Hepatocyte (in vitro differentiated cells): ENCODE data around the gene DRC7. TPM values are rescaled to one million over a fixed set of nuclear protein-coding genes. Genes with fewer than 3 reads are reported as not detected.

Experiments used
- DNase-seq: peaks from one replicate; pipeline ENCODE4 v3.0.0-alpha.2; 2016; ENCODE audit warnings: low spot score
- H2AFZ ChIP-seq: fragments of 200-600 bp; sonication (generic); 2 replicates; pipeline ENCODE4 v1.6.0; 2016; ENCODE audit warnings: antibody characterized with exemption, mild to moderate bottlenecking
- H3K27ac ChIP-seq: fragments of 200-600 bp; sonication (generic); 2 replicates; pipeline ENCODE4 v1.5.1; 2016; ENCODE audit warnings: mild to moderate bottlenecking
- H3K27me3 ChIP-seq: fragments of 200-600 bp; sonication (generic); 2 replicates; pipeline ENCODE4 v1.6.1; 2016
- H3K36me3 ChIP-seq: fragments of 200-600 bp; sonication (generic); replicated peaks from 2 replicates; pipeline ENCODE4 v1.5.1; 2016; ENCODE audit warnings: low read depth; ENCODE audit not compliant: insufficient read depth
- H3K4me1 ChIP-seq: fragments of 200-600 bp; sonication (generic); 2 replicates; pipeline ENCODE4 v1.5.1; 2016; ENCODE audit warnings: mild to moderate bottlenecking, moderate library complexity; ENCODE audit not compliant: insufficient read depth
- H3K4me2 ChIP-seq: fragments of 200-600 bp; sonication (generic); 2 replicates; pipeline ENCODE4 v1.6.0; 2016
- H3K4me3 ChIP-seq: fragments of 200-600 bp; sonication (generic); 2 replicates; pipeline ENCODE4 v1.5.1; 2016; ENCODE audit warnings: mild to moderate bottlenecking
- H3K79me2 ChIP-seq: fragments of 200-600 bp; sonication (generic); 2 replicates; pipeline ENCODE4 v1.6.0; 2017; ENCODE audit warnings: mild to moderate bottlenecking
- H3K9me2 ChIP-seq: fragments of 200-600 bp; sonication (generic); replicated peaks from 2 replicates; pipeline ENCODE4 v1.6.0; 2017; ENCODE audit warnings: mild to moderate bottlenecking; ENCODE audit not compliant: insufficient read depth
- H3K9me3 ChIP-seq: fragments of 200-600 bp; sonication (generic); 2 replicates; pipeline ENCODE4 v1.5.1; 2016; ENCODE audit warnings: low read depth, mild to moderate bottlenecking
- H4K20me1 ChIP-seq: fragments of 200-600 bp; sonication (generic); 2 replicates; pipeline ENCODE4 v1.6.0; 2016; ENCODE audit warnings: mild to moderate bottlenecking; ENCODE audit not compliant: insufficient read depth, poor library complexity, severe bottlenecking
- EZH2 ChIP-seq: fragments of 200-600 bp; sonication (generic); IDR thresholded peaks from 2 replicates; pipeline ENCODE4 v1.6.1; 2016; ENCODE audit warnings: antibody characterized with exemption, mild to moderate bottlenecking, borderline replicate concordance
- EZH2phosphoT487 ChIP-seq: fragments of 200-600 bp; sonication (generic); IDR thresholded peaks from one replicate; pipeline ENCODE4 v1.6.1; 2018; ENCODE audit warnings: antibody characterized with exemption, mild to moderate bottlenecking, low read depth, moderate library complexity; ENCODE audit not compliant: unreplicated experiment, severe bottlenecking
- WGBS: methylation state at CpG from one replicate; pipeline ENCODE4 v1.1.6; 2016; ENCODE audit warnings: low lambda C conversion rate; ENCODE audit errors: missing lambda C conversion rate; 5-methylcytosine and 5-hydroxymethylcytosine counted together
- polyA plus RNA-seq: library from polyadenylated mRNA; unstranded; fragments of >200 nt; fragmentation: Nextera tagmentation; extraction: Ambion mirVana; gene quantifications from 2 replicates; pipeline ENCODE4 v1.2.1, GENCODE V29; 2016
- total RNA-seq: library from RNA; depleted of rRNA; stranded (reverse); fragments of >200 nt; gene quantifications from 2 replicates; pipeline ENCODE4 v1.2.3, GENCODE V29; 2014
- TF ChIP-seq, protein P1 (sequence below): fragments of 200-600 bp; sonication (generic); IDR thresholded peaks from 2 replicates; pipeline ENCODE4 v1.5.1; 2016; ENCODE audit warnings: antibody characterized with exemption, mild to moderate bottlenecking; ENCODE audit not compliant: poor library complexity

DRC7 gene
- total and polyA plus RNA-seq, 2 experiments from 2014 or later, result 0.27 to 0.93 TPM

- H2AFZ ChIP-seq, result no peak overlapping the region
These were observed 30.5 kb downstream of the DRC7 start for GRCh38 chr16:57725151-57725550.

GRCh38 chr16:57725554-57725953 is 30.9 kb downstream of the DRC7 start:
- WGBS, result 85% methylated on average over 5 of the region's 5 CpGs
- Histone ChIP-seq H3K27ac (no peak overlapping the region), H3K36me3 (no peaks in the 10 kb centered on the region), H3K27me3 (no peaks in the 10 kb centered on the region), H3K9me3 (no peaks in the 10 kb centered on the region), H3K4me1 (no peaks in the 10 kb centered on the region), H3K79me2 (no peaks in the 10 kb centered on the region), H3K4me3 (no peak overlapping the region), H3K9me2 (no peaks in the 10 kb centered on the region), H4K20me1 (no peaks in the 10 kb centered on the region), H3K4me2 (no peak overlapping the region), H2AFZ (no peak overlapping the region)
- no peak for TF ChIP-seq EZH2
- TF ChIP-seq, protein P1, sequence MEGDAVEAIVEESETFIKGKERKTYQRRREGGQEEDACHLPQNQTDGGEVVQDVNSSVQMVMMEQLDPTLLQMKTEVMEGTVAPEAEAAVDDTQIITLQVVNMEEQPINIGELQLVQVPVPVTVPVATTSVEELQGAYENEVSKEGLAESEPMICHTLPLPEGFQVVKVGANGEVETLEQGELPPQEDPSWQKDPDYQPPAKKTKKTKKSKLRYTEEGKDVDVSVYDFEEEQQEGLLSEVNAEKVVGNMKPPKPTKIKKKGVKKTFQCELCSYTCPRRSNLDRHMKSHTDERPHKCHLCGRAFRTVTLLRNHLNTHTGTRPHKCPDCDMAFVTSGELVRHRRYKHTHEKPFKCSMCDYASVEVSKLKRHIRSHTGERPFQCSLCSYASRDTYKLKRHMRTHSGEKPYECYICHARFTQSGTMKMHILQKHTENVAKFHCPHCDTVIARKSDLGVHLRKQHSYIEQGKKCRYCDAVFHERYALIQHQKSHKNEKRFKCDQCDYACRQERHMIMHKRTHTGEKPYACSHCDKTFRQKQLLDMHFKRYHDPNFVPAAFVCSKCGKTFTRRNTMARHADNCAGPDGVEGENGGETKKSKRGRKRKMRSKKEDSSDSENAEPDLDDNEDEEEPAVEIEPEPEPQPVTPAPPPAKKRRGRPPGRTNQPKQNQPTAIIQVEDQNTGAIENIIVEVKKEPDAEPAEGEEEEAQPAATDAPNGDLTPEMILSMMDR, result no peak
- no peak for DNase-seq

More at GRCh38 chr16:57725151-57725550, 30.5 kb downstream of the DRC7 start:
- Histone ChIP-seq H3K4me3 (no peak overlapping the region), H3K36me3 (no peaks in the 10 kb centered on the region), H3K27ac (no peak overlapping the region), H3K27me3 (no peaks in the 10 kb centered on the region), H4K20me1 (no peaks in the 10 kb centered on the region), H3K4me2 (no peak overlapping the region), H3K4me1 (no peaks in the 10 kb centered on the region), H3K9me2 (no peaks in the 10 kb centered on the region), H3K79me2 (no peaks in the 10 kb centered on the region), H3K9me3 (no peaks in the 10 kb centered on the region)
- no peak for DNase-seq
- WGBS, result 78% methylated on average over 5 of the region's 5 CpGs
- TF ChIP-seq EZH2phosphoT487 (no peak), EZH2 (no peak)
- TF ChIP-seq, protein P1, result no peak

DNA sequence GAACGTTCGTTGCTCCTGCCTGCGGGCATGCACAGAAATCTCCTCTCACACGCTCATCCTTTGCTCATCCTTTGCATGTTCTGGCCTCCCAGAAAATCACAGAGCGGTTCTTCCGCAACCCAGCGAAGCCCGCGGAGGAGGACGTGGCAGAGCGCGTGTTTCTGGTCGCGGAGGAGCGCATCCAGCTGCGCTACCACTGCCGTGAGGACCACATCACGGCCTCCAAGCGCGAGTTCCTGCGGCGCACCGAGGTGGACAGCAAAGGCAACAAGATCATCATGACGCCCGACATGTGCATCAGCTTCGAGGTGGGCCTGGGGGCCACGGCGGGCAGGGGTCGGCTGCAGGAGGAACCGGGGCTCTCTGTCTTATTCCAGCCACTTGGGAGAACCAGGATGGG is 31.4 kb downstream of the DRC7 start:
- Histone ChIP-seq H3K4me2 (no peak overlapping the region), H3K27ac (no peak overlapping the region), H3K4me3 (no peak overlapping the region), H3K27me3 (no peaks in the 10 kb centered on the region), H2AFZ (no peak overlapping the region), H4K20me1 (no peaks in the 10 kb centered on the region), H3K9me3 (no peaks in the 10 kb centered on the region), H3K79me2 (no peaks in the 10 kb centered on the region), H3K9me2 (no peaks in the 10 kb centered on the region), H3K36me3 (no peaks in the 10 kb centered on the region), H3K4me1 (no peaks in the 10 kb centered on the region)
- no peak for DNase-seq
- no peak for TF ChIP-seq EZH2
- no peak for TF ChIP-seq EZH2phosphoT487
- TF ChIP-seq, protein P1, result no peak
- WGBS, result 96% methylated on average over 29 of the region's 30 CpGs

DNA sequence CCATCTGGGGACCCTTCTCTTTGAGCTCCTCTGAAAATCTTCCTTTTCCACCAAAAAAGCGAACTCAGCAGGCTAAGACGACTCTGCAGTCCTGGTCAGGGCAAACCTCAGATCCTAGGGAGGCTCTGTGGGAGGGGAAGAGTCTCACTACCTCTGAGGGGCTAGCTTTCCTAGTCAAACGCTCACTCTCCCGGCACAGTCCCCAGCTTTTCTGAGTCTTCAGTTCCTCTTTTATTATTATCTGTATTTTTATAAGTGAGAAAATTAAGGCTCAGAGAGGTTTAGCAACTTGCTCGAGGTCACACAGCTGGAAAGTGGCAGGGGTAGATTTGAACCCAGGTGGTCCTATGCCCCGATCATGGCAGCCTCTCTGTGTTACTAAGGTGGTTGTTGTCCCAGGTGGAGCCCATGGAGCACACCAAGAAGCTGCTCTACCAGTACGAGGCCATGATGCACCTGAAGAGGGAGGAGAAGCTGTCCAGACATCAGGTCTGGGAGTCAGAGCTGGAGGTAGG is 31.9 kb downstream of the DRC7 start:
- no peak for TF ChIP-seq EZH2phosphoT487
- TF ChIP-seq, protein P1, result no peak
- no peak for TF ChIP-seq EZH2
- 90% methylated on average over 7 of the region's 7 CpGs for WGBS

More for the DNA sequence above, 31.9 kb downstream of the DRC7 start:
- Histone ChIP-seq H3K27me3 (no peaks in the 10 kb centered on the region), H3K27ac (no peak overlapping the region), H3K4me1 (no peaks in the 10 kb centered on the region), H4K20me1 (no peaks in the 10 kb centered on the region), H3K36me3 (no peaks in the 10 kb centered on the region), H2AFZ (no peak overlapping the region), H3K9me3 (no peaks in the 10 kb centered on the region), H3K4me2 (no peak overlapping the region), H3K4me3 (no peak overlapping the region), H3K9me2 (no peaks in the 10 kb centered on the region), H3K79me2 (no peaks in the 10 kb centered on the region)
- DNase-seq, result no peak
